Hepatocyte (in vitro differentiated cells): ENCODE results near the gene CCDC144A. TPM values are rescaled to one million over a fixed set of nuclear protein-coding genes. Genes with fewer than 3 reads are reported as not detected.
"Not testable (repeated sequence)": the region's sequence is repeated elsewhere in the genome, so short reads cannot be mapped to it uniquely, and the experiment has no call there.

Experiments used
- DNase-seq: peaks from one replicate; pipeline ENCODE4 v3.0.0-alpha.2; 2016; ENCODE audit warnings: low spot score
- H2AFZ ChIP-seq: fragments of 200-600 bp; sonication (generic); 2 replicates; pipeline ENCODE4 v1.6.0; 2016; ENCODE audit warnings: antibody characterized with exemption, mild to moderate bottlenecking
- H3K27ac ChIP-seq: fragments of 200-600 bp; sonication (generic); 2 replicates; pipeline ENCODE4 v1.5.1; 2016; ENCODE audit warnings: mild to moderate bottlenecking
- H3K27me3 ChIP-seq: fragments of 200-600 bp; sonication (generic); 2 replicates; pipeline ENCODE4 v1.6.1; 2016
- H3K36me3 ChIP-seq: fragments of 200-600 bp; sonication (generic); replicated peaks from 2 replicates; pipeline ENCODE4 v1.5.1; 2016; ENCODE audit warnings: low read depth; ENCODE audit not compliant: insufficient read depth
- H3K4me1 ChIP-seq: fragments of 200-600 bp; sonication (generic); 2 replicates; pipeline ENCODE4 v1.5.1; 2016; ENCODE audit warnings: mild to moderate bottlenecking, moderate library complexity; ENCODE audit not compliant: insufficient read depth
- H3K4me2 ChIP-seq: fragments of 200-600 bp; sonication (generic); 2 replicates; pipeline ENCODE4 v1.6.0; 2016
- H3K4me3 ChIP-seq: fragments of 200-600 bp; sonication (generic); 2 replicates; pipeline ENCODE4 v1.5.1; 2016; ENCODE audit warnings: mild to moderate bottlenecking
- H3K79me2 ChIP-seq: fragments of 200-600 bp; sonication (generic); 2 replicates; pipeline ENCODE4 v1.6.0; 2017; ENCODE audit warnings: mild to moderate bottlenecking
- H3K9me2 ChIP-seq: fragments of 200-600 bp; sonication (generic); replicated peaks from 2 replicates; pipeline ENCODE4 v1.6.0; 2017; ENCODE audit warnings: mild to moderate bottlenecking; ENCODE audit not compliant: insufficient read depth
- H3K9me3 ChIP-seq: fragments of 200-600 bp; sonication (generic); 2 replicates; pipeline ENCODE4 v1.5.1; 2016; ENCODE audit warnings: low read depth, mild to moderate bottlenecking
- H4K20me1 ChIP-seq: fragments of 200-600 bp; sonication (generic); 2 replicates; pipeline ENCODE4 v1.6.0; 2016; ENCODE audit warnings: mild to moderate bottlenecking; ENCODE audit not compliant: insufficient read depth, poor library complexity, severe bottlenecking
- CTCF ChIP-seq: fragments of 200-600 bp; sonication (generic); IDR thresholded peaks from 2 replicates; pipeline ENCODE4 v1.5.1; 2016; ENCODE audit warnings: antibody characterized with exemption, mild to moderate bottlenecking; ENCODE audit not compliant: poor library complexity
- WGBS: methylation state at CpG from one replicate; pipeline ENCODE4 v1.1.6; 2016; ENCODE audit warnings: low lambda C conversion rate; ENCODE audit errors: missing lambda C conversion rate; 5-methylcytosine and 5-hydroxymethylcytosine counted together
- polyA plus RNA-seq: library from polyadenylated mRNA; unstranded; fragments of >200 nt; fragmentation: Nextera tagmentation; extraction: Ambion mirVana; gene quantifications from 2 replicates; pipeline ENCODE4 v1.2.1, GENCODE V29; 2016
- total RNA-seq: library from RNA; depleted of rRNA; stranded (reverse); fragments of >200 nt; gene quantifications from 2 replicates; pipeline ENCODE4 v1.2.3, GENCODE V29; 2014

The CCDC144A gene
- total and polyA plus RNA-seq, 2 experiments from 2014 or later = 0.47 to 0.50 TPM

- H3K4me2 ChIP-seq, H3K36me3 ChIP-seq, H3K9me3 ChIP-seq, H2AFZ ChIP-seq, H4K20me1 ChIP-seq, H3K4me1 ChIP-seq, H3K27me3 ChIP-seq, H3K27ac ChIP-seq, H3K79me2 ChIP-seq, H3K9me2 ChIP-seq, H3K4me3 ChIP-seq: not testable (repeated sequence)
- DNase-seq = peak; percentile 23
- TF ChIP-seq CTCF = peak; percentile 55
- WGBS = 54% methylated on average over 10 of the region's 10 CpGs
Observed at GRCh38 chr17:16751224-16751923, 61.3 kb downstream of the CCDC144A start.

- H3K4me3 ChIP-seq, H3K9me2 ChIP-seq, H3K27ac ChIP-seq, H2AFZ ChIP-seq, H3K4me2 ChIP-seq, H3K4me1 ChIP-seq, DNase-seq, H3K27me3 ChIP-seq, H3K9me3 ChIP-seq, H3K79me2 ChIP-seq, H4K20me1 ChIP-seq, H3K36me3 ChIP-seq: not testable (repeated sequence)
- WGBS = 89% methylated on average over 10 of the region's 10 CpGs
Observed at GRCh38 chr17:16751924-16752287, 61.9 kb downstream of the CCDC144A start.

GRCh38 chr17:16757520-16757919 is 67.5 kb downstream of the CCDC144A start:
- H3K79me2 ChIP-seq, H3K4me1 ChIP-seq, H3K4me2 ChIP-seq, H3K27me3 ChIP-seq, DNase-seq, H4K20me1 ChIP-seq, H3K9me3 ChIP-seq, H3K27ac ChIP-seq, H3K36me3 ChIP-seq, H2AFZ ChIP-seq, H3K9me2 ChIP-seq, H3K4me3 ChIP-seq: not testable (repeated sequence)
- WGBS = 88% methylated on average over 2 of the region's 3 CpGs

- not testable (repeated sequence) for H3K27me3 ChIP-seq, H3K4me2 ChIP-seq, H3K9me3 ChIP-seq, H3K36me3 ChIP-seq, H3K79me2 ChIP-seq, H3K4me1 ChIP-seq, H3K9me2 ChIP-seq, H4K20me1 ChIP-seq, DNase-seq, H2AFZ ChIP-seq, H3K4me3 ChIP-seq, H3K27ac ChIP-seq
- 94% methylated on average over 3 of the region's 3 CpGs for WGBS
Observed at GRCh38 chr17:16758177-16758576, 68.1 kb downstream of the CCDC144A start.

- not testable (repeated sequence) for H3K4me1 ChIP-seq, H3K79me2 ChIP-seq, H2AFZ ChIP-seq, H3K36me3 ChIP-seq, H4K20me1 ChIP-seq, H3K9me3 ChIP-seq, H3K27me3 ChIP-seq, H3K4me3 ChIP-seq, H3K4me2 ChIP-seq, H3K9me2 ChIP-seq, DNase-seq
- peak overlapping the region; percentile 57 for H3K27ac ChIP-seq
- WGBS = 59% methylated on average over 2 of the region's 2 CpGs
Observed at GRCh38 chr17:16768290-16769175, 78.5 kb downstream of the CCDC144A start.

GRCh38 chr17:16772394-16773145 is 82.5 kb downstream of the CCDC144A start:
- H3K27me3 ChIP-seq, H4K20me1 ChIP-seq, H3K4me3 ChIP-seq, H3K79me2 ChIP-seq, H3K4me2 ChIP-seq, H3K4me1 ChIP-seq, H3K9me2 ChIP-seq, DNase-seq, H2AFZ ChIP-seq, H3K36me3 ChIP-seq, H3K9me3 ChIP-seq, H3K27ac ChIP-seq: not testable (repeated sequence)
- 66% methylated on average over 3 of the region's 4 CpGs for WGBS

GRCh38 chr17:16773146-16773522 is 83.1 kb downstream of the CCDC144A start:
- DNase-seq, H3K9me2 ChIP-seq, H3K9me3 ChIP-seq, H3K4me2 ChIP-seq, H3K36me3 ChIP-seq, H3K79me2 ChIP-seq, H3K27ac ChIP-seq, H3K27me3 ChIP-seq, H3K4me1 ChIP-seq, H2AFZ ChIP-seq, H3K4me3 ChIP-seq, H4K20me1 ChIP-seq: not testable (repeated sequence)
- WGBS = no CpG with 5 or more reads among the region's 2 CpGs

GRCh38 chr17:16787851-16788250 is 97.8 kb downstream of the CCDC144A start:
- H3K27ac ChIP-seq, H4K20me1 ChIP-seq, H3K27me3 ChIP-seq, H3K79me2 ChIP-seq, H3K36me3 ChIP-seq, H3K4me3 ChIP-seq, H3K4me2 ChIP-seq, H3K9me2 ChIP-seq, H2AFZ ChIP-seq, H3K4me1 ChIP-seq, H3K9me3 ChIP-seq: not testable (repeated sequence)
- 47% methylated on average over 5 of the region's 5 CpGs for WGBS
- DNase-seq = peak; percentile 32
